Activated T-helper 17 cell treated with anti-CD3 and anti-CD28 coated beads, Interleukin-2, amount 50 U/mL, for 72 hours (primary cell): ENCODE results near the gene NQO1. TPM values are rescaled to one million over a fixed set of nuclear protein-coding genes. Genes with fewer than 3 reads are reported as not detected.

ENCODE experiments used
- ATAC-seq: fragments of 150-1000 bp; cut with Tn5 transposase; replicated peaks from 2 replicates; pipeline ENCODE4 v1.10.0; 2021; ENCODE audit warnings: mild to moderate bottlenecking, moderate library complexity
- H3K27ac Mint-ChIP-seq: one replicate; pipeline ENCODE4 v1.8.0; 2022; ENCODE audit warnings: mixed read lengths
- H3K27me3 Mint-ChIP-seq: one replicate; pipeline ENCODE4 v1.8.0; 2022; ENCODE audit warnings: mixed read lengths
- H3K36me3 Mint-ChIP-seq: one replicate; pipeline ENCODE4 v1.8.0; 2022; ENCODE audit warnings: low read depth, mild to moderate bottlenecking, mixed read lengths
- H3K4me1 Mint-ChIP-seq: one replicate; pipeline ENCODE4 v1.8.0; 2022; ENCODE audit warnings: mixed read lengths
- H3K4me3 Mint-ChIP-seq: one replicate; pipeline ENCODE4 v1.8.0; 2022; ENCODE audit warnings: mild to moderate bottlenecking, mixed read lengths
- H3K9me3 Mint-ChIP-seq: one replicate; pipeline ENCODE4 v1.8.0; 2022; ENCODE audit warnings: mixed read lengths
- total RNA-seq, 2 donors: library from RNA; stranded (reverse); gene quantifications; one replicate each; pipeline ENCODE4 v1.2.3, GENCODE V29; 2022

NQO1 gene
- total RNA-seq, 2 donors from 2014 or later, result 14.2 to 22.3 TPM

GRCh38 chr16:69724414-69724873 is 1.9 kb downstream of the NQO1 start:
- no peak overlapping the region for H3K27ac Mint-ChIP-seq
- no peaks in the 10 kb centered on the region for H3K27me3 Mint-ChIP-seq
- ATAC-seq, result no peak
- no peaks in the 10 kb centered on the region for H3K9me3 Mint-ChIP-seq
- H3K4me3 Mint-ChIP-seq, result no peak overlapping the region
- peaks cover 6% of the 10 kb centered on the region for H3K36me3 Mint-ChIP-seq
- H3K4me1 Mint-ChIP-seq, result peaks cover 9% of the 10 kb centered on the region

GRCh38 chr16:69721441-69721957 is 4.9 kb downstream of the NQO1 start:
- Mint-ChIP-seq H3K4me1 (peaks cover 3% of the 10 kb centered on the region), H3K4me3 (no peak overlapping the region), H3K27ac (no peak overlapping the region), H3K36me3 (peaks cover 8% of the 10 kb centered on the region), H3K9me3 (no peaks in the 10 kb centered on the region), H3K27me3 (no peaks in the 10 kb centered on the region)
- ATAC-seq, result no peak

GRCh38 chr16:69720822-69721430 is 5.4 kb downstream of the NQO1 start:
- no peak for ATAC-seq

GRCh38 chr16:69718111-69718764 is 8.1 kb downstream of the NQO1 start:
- Mint-ChIP-seq H3K27me3 (no peaks in the 10 kb centered on the region), H3K4me1 (no peaks in the 10 kb centered on the region), H3K9me3 (no peaks in the 10 kb centered on the region), H3K27ac (no peak overlapping the region), H3K36me3 (peaks cover 13% of the 10 kb centered on the region), H3K4me3 (no peak overlapping the region)
- no peak for ATAC-seq

More at GRCh38 chr16:69720822-69721430, 5.4 kb downstream of the NQO1 start:
- no peak overlapping the region for H3K27ac Mint-ChIP-seq
- H3K36me3 Mint-ChIP-seq, result peaks cover 6% of the 10 kb centered on the region
- no peaks in the 10 kb centered on the region for H3K4me1 Mint-ChIP-seq
- H3K4me3 Mint-ChIP-seq, result no peak overlapping the region
- no peaks in the 10 kb centered on the region for H3K9me3 Mint-ChIP-seq
- H3K27me3 Mint-ChIP-seq, result no peaks in the 10 kb centered on the region

- Mint-ChIP-seq H3K4me3 (no peak overlapping the region), H3K27me3 (no peaks in the 10 kb centered on the region), H3K4me1 (no peaks in the 10 kb centered on the region), H3K36me3 (peaks cover 20% of the 10 kb centered on the region), H3K9me3 (no peaks in the 10 kb centered on the region), H3K27ac (no peak overlapping the region)
- ATAC-seq, result no peak
These were observed 9.3 kb downstream of the NQO1 start for GRCh38 chr16:69717066-69717465.

GRCh38 chr16:69712914-69713581 is 13.3 kb downstream of the NQO1 start:
- Mint-ChIP-seq H3K9me3 (no peaks in the 10 kb centered on the region), H3K27me3 (no peaks in the 10 kb centered on the region), H3K4me1 (no peaks in the 10 kb centered on the region), H3K36me3 (peaks cover 44% of the 10 kb centered on the region), H3K27ac (no peak overlapping the region), H3K4me3 (no peak overlapping the region)
- ATAC-seq, result no peak

- ATAC-seq, result peak; percentile 52
- Mint-ChIP-seq H3K9me3 (no peaks in the 10 kb centered on the region), H3K4me1 (no peaks in the 10 kb centered on the region), H3K4me3 (no peak overlapping the region), H3K36me3 (peaks cover 51% of the 10 kb centered on the region), H3K27me3 (no peaks in the 10 kb centered on the region), H3K27ac (no peak overlapping the region)
These were observed 14.1 kb downstream of the NQO1 start for GRCh38 chr16:69712277-69712676.

GRCh38 chr16:69711115-69711740 is 15.1 kb downstream of the NQO1 start:
- H3K27ac Mint-ChIP-seq, result no peak overlapping the region
- H3K27me3 Mint-ChIP-seq, result no peaks in the 10 kb centered on the region
- H3K9me3 Mint-ChIP-seq, result no peaks in the 10 kb centered on the region
- peak; percentile 76 for ATAC-seq
- H3K4me3 Mint-ChIP-seq, result no peak overlapping the region
- no peaks in the 10 kb centered on the region for H3K4me1 Mint-ChIP-seq
- peaks cover 53% of the 10 kb centered on the region for H3K36me3 Mint-ChIP-seq

GRCh38 chr16:69709456-69710084 is 16.8 kb downstream of the NQO1 start:
- Mint-ChIP-seq H3K4me3 (no peak overlapping the region), H3K4me1 (no peaks in the 10 kb centered on the region), H3K9me3 (no peaks in the 10 kb centered on the region), H3K36me3 (peaks cover 53% of the 10 kb centered on the region), H3K27ac (no peak overlapping the region), H3K27me3 (no peaks in the 10 kb centered on the region)
- peak; percentile 34 for ATAC-seq

GRCh38 chr16:69707920-69708683 is 18.3 kb downstream of the NQO1 start:
- Mint-ChIP-seq H3K36me3 (peaks cover 65% of the 10 kb centered on the region), H3K9me3 (no peaks in the 10 kb centered on the region), H3K27ac (peak overlapping the region; percentile 5), H3K4me3 (no peak overlapping the region), H3K4me1 (no peaks in the 10 kb centered on the region), H3K27me3 (no peaks in the 10 kb centered on the region)
- ATAC-seq, result no peak

GRCh38 chr16:69706975-69707340 is 19.4 kb downstream of the NQO1 start:
- H3K36me3 Mint-ChIP-seq, result peaks cover 59% of the 10 kb centered on the region
- H3K9me3 Mint-ChIP-seq, result no peaks in the 10 kb centered on the region
- no peak overlapping the region for H3K4me3 Mint-ChIP-seq
- ATAC-seq, result no peak
- no peak overlapping the region for H3K27ac Mint-ChIP-seq
- no peaks in the 10 kb centered on the region for H3K27me3 Mint-ChIP-seq
- no peaks in the 10 kb centered on the region for H3K4me1 Mint-ChIP-seq

- Mint-ChIP-seq H3K36me3 (peaks cover 62% of the 10 kb centered on the region), H3K27ac (no peak overlapping the region), H3K9me3 (no peaks in the 10 kb centered on the region), H3K4me3 (no peak overlapping the region), H3K4me1 (no peaks in the 10 kb centered on the region), H3K27me3 (no peaks in the 10 kb centered on the region)
- ATAC-seq, result no peak
These were observed 19.9 kb downstream of the NQO1 start for GRCh38 chr16:69706256-69706974.

GRCh38 chr16:69703638-69704037 is 22.7 kb downstream of the NQO1 start:
- H3K4me1 Mint-ChIP-seq, result no peaks in the 10 kb centered on the region
- H3K9me3 Mint-ChIP-seq, result no peaks in the 10 kb centered on the region
- H3K4me3 Mint-ChIP-seq, result no peak overlapping the region
- no peaks in the 10 kb centered on the region for H3K27me3 Mint-ChIP-seq
- H3K36me3 Mint-ChIP-seq, result peaks cover 75% of the 10 kb centered on the region
- no peak for ATAC-seq
- no peak overlapping the region for H3K27ac Mint-ChIP-seq
